Caco-2 (cell line): ENCODE results near the gene USP44. TPM values are rescaled to one million over a fixed set of nuclear protein-coding genes. Genes with fewer than 3 reads are reported as not detected.

Source experiments
- BruUV-seq: library from RNA; stranded (reverse); fragments of 400-500 nt; replicated peaks from 2 replicates; lab custom pipeline; 2021; lab: Mats Ljungman, UMichigan
- CTCF ChIA-PET: fragments of 300-600 bp; sonication (Branson Sonifier 250); formaldehyde crosslinking; loops from one replicate; lab custom pipeline; 2022; ENCODE audit warnings: antibody characterized with exemption; lab: Charles Lee
- POLR2A ChIA-PET: fragments of 300-600 bp; sonication (Branson Sonifier 250); formaldehyde crosslinking; loops from one replicate; lab custom pipeline; 2022; ENCODE audit warnings: antibody characterized with exemption; lab: Charles Lee
- DNase-seq, 2 experiments: peaks; one replicate each; pipeline versions ENCODE4 v3.0.0 to v3.0.0-alpha.2; 2020 to 2022
- H3K27me3 ChIP-seq: replicated peaks from 2 replicates; pipeline ENCODE4 v1.6.0; 2011; ENCODE audit warnings: low read length; ENCODE audit not compliant: control insufficient read depth, insufficient read depth
- H3K36me3 ChIP-seq: 2 replicates; pipeline ENCODE4 v1.5.1; 2011; ENCODE audit warnings: low read length; ENCODE audit not compliant: control insufficient read depth, insufficient read depth
- H3K4me1 ChIP-seq: fragments of 250-450 bp; sonication (Bioruptor Pico); 2 replicates; pipeline ENCODE4 v1.5.1; 2020; ENCODE audit warnings: mild to moderate bottlenecking
- H3K4me3 ChIP-seq: 2 replicates; pipeline ENCODE4 v1.5.1; 2011; ENCODE audit warnings: low read depth, mild to moderate bottlenecking, control low read depth, low read length
- H3K9me3 ChIP-seq: fragments of 250-450 bp; sonication (Bioruptor Pico); 2 replicates; pipeline ENCODE4 v1.5.1; 2020; ENCODE audit warnings: mild to moderate bottlenecking, moderate library complexity
- H3K27ac Mint-ChIP-seq: one replicate; pipeline ENCODE4 v1.8.0; 2022; ENCODE audit warnings: mixed read lengths; ENCODE audit not compliant: unreplicated experiment
- H3K27me3 Mint-ChIP-seq: one replicate; pipeline ENCODE4 v1.8.0; 2022; ENCODE audit warnings: mixed read lengths; ENCODE audit not compliant: insufficient read depth, unreplicated experiment
- H3K36me3 Mint-ChIP-seq: one replicate; pipeline ENCODE4 v1.8.0; 2022; ENCODE audit warnings: mild to moderate bottlenecking, mixed read lengths; ENCODE audit not compliant: insufficient read depth, unreplicated experiment
- H3K4me1 Mint-ChIP-seq: one replicate; pipeline ENCODE4 v1.8.0; 2022; ENCODE audit warnings: low read depth, mixed read lengths; ENCODE audit not compliant: unreplicated experiment
- H3K4me3 Mint-ChIP-seq: one replicate; pipeline ENCODE4 v1.8.0; 2022; ENCODE audit warnings: mild to moderate bottlenecking, moderate library complexity, mixed read lengths; ENCODE audit not compliant: unreplicated experiment
- H3K9me3 Mint-ChIP-seq: one replicate; pipeline ENCODE4 v1.8.0; 2022; ENCODE audit warnings: mixed read lengths; ENCODE audit not compliant: unreplicated experiment
- intact Hi-C: fragments of 100-400 bp; cut with micrococcal nuclease; formaldehyde crosslinking; loops from one replicate; pipeline ENCODE4 v1.10.0; 2022; ENCODE audit not compliant: unreplicated experiment
- total RNA-seq: library from RNA; stranded (reverse); gene quantifications from 2 replicates; pipeline ENCODE4 v1.2.3, GENCODE V29; 2022
- TF ChIP-seq, protein P1 (sequence below), 2 experiments: fragments of 200-600 bp in 1 of 2; IDR thresholded peaks; 1 replicate in 1 of 2; 2 replicates in 1 of 2; pipeline versions ENCODE4 v1.5.1 to v1.8.0; 2011 to 2022; ENCODE audit warnings: antibody characterized with exemption in 1 of 2, control low read depth in 1 of 2, inconsistent platforms in 1 of 2, low read depth in 1 of 2, low read length in 1 of 2, mild to moderate bottlenecking in 1 of 2, moderate library complexity in 1 of 2; ENCODE audit not compliant: insufficient read depth in 1 of 2, severe bottlenecking in 1 of 2, unreplicated experiment in 1 of 2

Gene USP44
- total RNA-seq, 1 experiment from 2014 or later: 0.14 TPM

DNA sequence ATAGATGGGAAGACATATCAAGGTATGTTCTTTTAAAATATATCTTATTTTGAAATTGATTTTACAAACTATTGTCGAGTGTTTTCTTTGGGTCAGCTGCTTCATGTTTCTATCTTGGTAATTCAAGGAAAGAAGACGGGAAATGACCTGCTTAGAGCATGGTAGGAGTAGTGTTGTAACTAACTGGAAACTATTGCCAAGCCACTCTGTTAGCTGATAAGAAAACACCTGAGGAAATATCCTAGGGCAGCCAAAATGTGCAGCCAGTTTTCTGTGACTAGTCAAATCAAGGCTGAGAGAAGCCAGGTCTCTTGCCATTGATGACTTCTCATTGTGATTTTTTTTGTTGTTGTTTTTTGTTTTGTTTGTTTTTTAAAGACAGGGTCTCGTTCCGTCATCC, 47.1 kb downstream of the USP44 start:
- Mint-ChIP-seq H3K4me3 (no peak overlapping the region), H3K27me3 (no peaks in the 10 kb centered on the region), H3K27ac (no peak overlapping the region), H3K36me3 (peaks cover 84% of the 10 kb centered on the region), H3K9me3 (no peaks in the 10 kb centered on the region), H3K4me1 (no peaks in the 10 kb centered on the region)
- Histone ChIP-seq H3K4me1 (no peaks in the 10 kb centered on the region), H3K27me3 (no peaks in the 10 kb centered on the region), H3K9me3 (no peaks in the 10 kb centered on the region), H3K4me3 (no peak overlapping the region), H3K36me3 (peaks cover 6% of the 10 kb centered on the region)
- no peak for DNase-seq
- no TSS peak for BruUV-seq
- POLR2A ChIA-PET: no interaction called here
- CTCF ChIA-PET: no interaction called here
- TF ChIP-seq, protein P1, sequence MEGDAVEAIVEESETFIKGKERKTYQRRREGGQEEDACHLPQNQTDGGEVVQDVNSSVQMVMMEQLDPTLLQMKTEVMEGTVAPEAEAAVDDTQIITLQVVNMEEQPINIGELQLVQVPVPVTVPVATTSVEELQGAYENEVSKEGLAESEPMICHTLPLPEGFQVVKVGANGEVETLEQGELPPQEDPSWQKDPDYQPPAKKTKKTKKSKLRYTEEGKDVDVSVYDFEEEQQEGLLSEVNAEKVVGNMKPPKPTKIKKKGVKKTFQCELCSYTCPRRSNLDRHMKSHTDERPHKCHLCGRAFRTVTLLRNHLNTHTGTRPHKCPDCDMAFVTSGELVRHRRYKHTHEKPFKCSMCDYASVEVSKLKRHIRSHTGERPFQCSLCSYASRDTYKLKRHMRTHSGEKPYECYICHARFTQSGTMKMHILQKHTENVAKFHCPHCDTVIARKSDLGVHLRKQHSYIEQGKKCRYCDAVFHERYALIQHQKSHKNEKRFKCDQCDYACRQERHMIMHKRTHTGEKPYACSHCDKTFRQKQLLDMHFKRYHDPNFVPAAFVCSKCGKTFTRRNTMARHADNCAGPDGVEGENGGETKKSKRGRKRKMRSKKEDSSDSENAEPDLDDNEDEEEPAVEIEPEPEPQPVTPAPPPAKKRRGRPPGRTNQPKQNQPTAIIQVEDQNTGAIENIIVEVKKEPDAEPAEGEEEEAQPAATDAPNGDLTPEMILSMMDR (IDR thresholded peaks at IDR 0.05; ENCODE audit: insufficient read depth in 1 of 2, low read depth in 1 of 2, low read length in 1 of 2, severe bottlenecking in 1 of 2, unreplicated experiment in 1 of 2): no peak
- intact Hi-C loops: no loop called here

DNA sequence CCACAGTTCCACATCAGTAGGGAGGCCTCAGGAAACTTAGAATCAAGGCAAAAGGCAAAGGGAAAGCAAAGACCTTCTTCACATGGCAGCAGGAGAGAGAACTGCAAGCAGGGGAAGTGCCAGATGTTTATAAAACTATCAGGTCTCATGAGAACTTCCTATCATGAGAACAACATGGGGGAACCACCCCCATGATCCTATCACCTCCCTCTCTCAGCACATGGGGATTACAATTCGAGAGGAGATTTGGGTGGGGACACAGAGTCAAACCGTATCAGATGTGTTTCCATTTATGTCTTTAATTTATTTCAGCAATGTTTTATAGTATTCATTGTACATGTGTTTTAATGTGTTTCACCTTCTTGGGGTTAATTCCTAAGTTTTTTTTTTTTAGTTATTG, 51.5 kb downstream of the USP44 start:
- BruUV-seq: no TSS peak
- H3K27me3 Mint-ChIP-seq: no peaks in the 10 kb centered on the region
- CTCF ChIA-PET: no interaction called here
- Histone ChIP-seq H3K36me3 (peaks cover 6% of the 10 kb centered on the region), H3K4me1 (no peaks in the 10 kb centered on the region), H3K27me3 (no peaks in the 10 kb centered on the region), H3K9me3 (no peaks in the 10 kb centered on the region), H3K4me3 (no peak overlapping the region)
- intact Hi-C loops: no loop called here
- POLR2A ChIA-PET: no interaction called here
- TF ChIP-seq, protein P1 (IDR thresholded peaks at IDR 0.05; ENCODE audit: insufficient read depth in 1 of 2, low read depth in 1 of 2, low read length in 1 of 2, severe bottlenecking in 1 of 2, unreplicated experiment in 1 of 2): no peak
- H3K36me3 Mint-ChIP-seq: peaks cover 86% of the 10 kb centered on the region
- no peak overlapping the region for H3K4me3 Mint-ChIP-seq
- no peak for DNase-seq
- no peaks in the 10 kb centered on the region for H3K9me3 Mint-ChIP-seq
- no peaks in the 10 kb centered on the region for H3K4me1 Mint-ChIP-seq
- H3K27ac Mint-ChIP-seq: no peak overlapping the region

DNA sequence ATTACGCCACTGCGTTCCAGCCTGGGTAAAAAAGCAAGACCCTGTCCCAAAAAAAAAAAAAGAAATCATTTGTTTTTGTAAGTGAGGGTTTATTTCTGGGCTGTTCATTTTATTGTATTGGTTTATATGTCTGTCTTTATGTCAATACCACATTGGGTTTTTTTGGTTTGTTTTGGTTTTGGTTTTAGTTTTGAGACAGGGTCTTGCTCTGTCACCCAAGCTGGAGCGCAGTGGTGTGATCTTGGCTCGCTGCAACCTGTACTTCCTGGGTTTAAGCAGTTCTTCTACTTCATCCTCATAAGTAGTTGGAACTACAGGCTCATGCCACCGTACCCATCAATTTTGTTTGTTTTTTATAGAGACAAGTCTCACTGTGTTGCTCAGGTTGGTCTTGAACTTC, 52.3 kb downstream of the USP44 start:
- H3K4me1 Mint-ChIP-seq: no peaks in the 10 kb centered on the region
- H3K4me3 Mint-ChIP-seq: no peak overlapping the region
- H3K4me1 ChIP-seq: no peaks in the 10 kb centered on the region
- TF ChIP-seq, protein P1 (IDR thresholded peaks at IDR 0.05; ENCODE audit: insufficient read depth in 1 of 2, low read depth in 1 of 2, low read length in 1 of 2, severe bottlenecking in 1 of 2, unreplicated experiment in 1 of 2): no peak
- ChIA-PET POLR2A (no interaction called here), CTCF (interaction anchor here (0.7 kb wide), 2 partner anchors 175 to 282 kb away, joined by 3 read pairs; partner anchors contain the start of genes FGD6 and VEZT)
- no peak overlapping the region for H3K27ac Mint-ChIP-seq
- intact Hi-C loops: no loop called here
- H3K27me3 ChIP-seq: no peaks in the 10 kb centered on the region
- H3K36me3 ChIP-seq: peaks cover 6% of the 10 kb centered on the region
- no peaks in the 10 kb centered on the region for H3K9me3 ChIP-seq
- no TSS peak for BruUV-seq
- no peaks in the 10 kb centered on the region for H3K27me3 Mint-ChIP-seq
- peaks cover 82% of the 10 kb centered on the region for H3K36me3 Mint-ChIP-seq
- DNase-seq: no peak
- H3K9me3 Mint-ChIP-seq: no peaks in the 10 kb centered on the region
- H3K4me3 ChIP-seq: no peak overlapping the region
